SH-SY5Y (cell line): Measurements from ENCODE around the gene COL9A3.

ENCODE experiments used
- GATA2 ChIP-seq: IDR thresholded peaks from 2 replicates; pipeline ENCODE4 v1.6.1; 2011; ENCODE audit warnings: mild to moderate bottlenecking, low read depth, low read length
- GATA3 ChIP-seq: IDR thresholded peaks from 2 replicates; pipeline ENCODE4 v1.6.1; 2011; ENCODE audit warnings: low read depth, mild to moderate bottlenecking, low read length, moderate library complexity

COL9A3 gene

GRCh38 chr20:62816884-62817873 lies at the start of gene COL9A3:
Gene COL9A3, plus strand, starts transcription at chr20:62817050. Its CDS starts 15 bp downstream, at chr20:62817065.
- no peak for TF ChIP-seq GATA2
- TF ChIP-seq GATA3, result no peak

- TF ChIP-seq GATA2 (no peak), GATA3 (no peak)
Observed at GRCh38 chr20:62768234-62768546, 48.7 kb upstream of the COL9A3 start.

GRCh38 chr20:62768551-62769287 lies 48.1 kb upstream of the COL9A3 start:
- TF ChIP-seq GATA2, result no peak
- TF ChIP-seq GATA3, result no peak

- TF ChIP-seq GATA2 (no peak), GATA3 (no peak)
Observed at GRCh38 chr20:62769346-62770071, 47.3 kb upstream of the COL9A3 start.

GRCh38 chr20:62770111-62770910 lies 46.5 kb upstream of the COL9A3 start:
- no peak for TF ChIP-seq GATA2
- no peak for TF ChIP-seq GATA3

- TF ChIP-seq GATA2, result no peak
- TF ChIP-seq GATA3, result no peak
Observed at GRCh38 chr20:62770916-62771315, 45.9 kb upstream of the COL9A3 start.

GRCh38 chr20:62771396-62772102 lies 45.3 kb upstream of the COL9A3 start:
- TF ChIP-seq GATA2, result no peak
- TF ChIP-seq GATA3, result no peak

GRCh38 chr20:62772103-62772611 lies 44.7 kb upstream of the COL9A3 start:
- TF ChIP-seq GATA3, result no peak
- no peak for TF ChIP-seq GATA2

GRCh38 chr20:62772619-62772989 lies 44.2 kb upstream of the COL9A3 start:
- TF ChIP-seq GATA3, result no peak
- no peak for TF ChIP-seq GATA2

- TF ChIP-seq GATA3 (no peak), GATA2 (no peak)
Observed at GRCh38 chr20:62772990-62773844, 43.6 kb upstream of the COL9A3 start.

GRCh38 chr20:62773845-62774714 lies 42.8 kb upstream of the COL9A3 start:
- TF ChIP-seq GATA2 (no peak), GATA3 (no peak)

- TF ChIP-seq GATA3, result no peak
- no peak for TF ChIP-seq GATA2
Observed at GRCh38 chr20:62774762-62775161, 42.1 kb upstream of the COL9A3 start.
